Endothelial cell of umbilical vein (primary cell): ENCODE results near the gene E2F4. TPM values are rescaled to one million over a fixed set of nuclear protein-coding genes. Genes with fewer than 3 reads are reported as not detected.

Experiments used
- BruUV-seq: library from RNA; stranded (reverse); fragments of 400-500 nt; replicated peaks from 2 replicates; lab custom pipeline; 2021; lab: Mats Ljungman, UMichigan
- CTCF ChIA-PET: fragments of 300-600, 350-600 bp; sonication (Branson Sonifier 250); formaldehyde crosslinking; loops from one replicate; lab custom pipeline; 2021; ENCODE audit warnings: antibody characterized with exemption, inconsistent platforms; lab: Charles Lee
- POLR2A ChIA-PET: fragments of 300-600, 350-600 bp; sonication (Branson Sonifier 250); formaldehyde crosslinking; loops from one replicate; lab custom pipeline; 2021; ENCODE audit warnings: antibody characterized with exemption, inconsistent platforms; lab: Charles Lee
- DNase-seq: peaks from one replicate; pipeline ENCODE4 v3.0.0-alpha.2; 2011; ENCODE audit warnings: low read depth, low spot score
- FAIRE-seq: peaks from 2 replicates; lab custom pipeline; 2011; peaks lifted over from hg19 to GRCh38; lab: Jason Lieb, UNC
- H2AFZ ChIP-seq: 2 replicates; pipeline ENCODE4 v1.6.0; 2012; ENCODE audit warnings: low read depth, low read length, control low read depth, inconsistent platforms
- H3K27ac ChIP-seq: 2 replicates; pipeline ENCODE4 v1.5.1; 2011; ENCODE audit warnings: low read depth, mild to moderate bottlenecking, control low read depth, low read length, moderate library complexity; ENCODE audit not compliant: insufficient read depth
- H3K27me3 ChIP-seq, 2 experiments: 2 replicates each; pipeline versions ENCODE4 v1.6.0 to v1.6.1; 2011; ENCODE audit warnings: low read length in 2 of 2, mixed read lengths in 1 of 2; ENCODE audit not compliant: control insufficient read depth in 2 of 2, insufficient read depth in 2 of 2
- H3K36me3 ChIP-seq, 2 experiments: 2 replicates in 1 of 2; 3 replicates in 1 of 2; pipeline ENCODE4 v1.5.1; 2011; ENCODE audit warnings: low read length in 2 of 2, mild to moderate bottlenecking in 1 of 2, moderate library complexity in 1 of 2; ENCODE audit not compliant: control insufficient read depth in 2 of 2, insufficient read depth in 2 of 2; ENCODE audit errors: extremely low read depth in 1 of 2
- H3K4me1 ChIP-seq: 3 replicates; pipeline ENCODE4 v1.5.1; 2011; ENCODE audit warnings: mild to moderate bottlenecking, low read length; ENCODE audit not compliant: control insufficient read depth, insufficient read depth; ENCODE audit errors: extremely low read depth
- H3K4me2 ChIP-seq: 2 replicates; pipeline ENCODE4 v1.6.1; 2011; ENCODE audit warnings: low read length, control low read depth, mixed read lengths; ENCODE audit not compliant: insufficient read depth
- H3K4me3 ChIP-seq, 3 experiments: fragments of 200-600 bp in 1 of 3; sonication (generic), shearing (Covaris generic) in 1 of 3; replicated peaks in 1 of 3; 2 replicates each; pipeline ENCODE4 v1.5.1; 2011 to 2016; ENCODE audit warnings: control low read depth in 3 of 3, low read length in 3 of 3, mild to moderate bottlenecking in 2 of 3, inconsistent platforms in 1 of 3, low read depth in 1 of 3, moderate library complexity in 1 of 3; ENCODE audit not compliant: insufficient read depth in 1 of 3
- H3K79me2 ChIP-seq: 2 replicates; pipeline ENCODE4 v1.6.0; 2012; ENCODE audit warnings: low read length, inconsistent platforms; ENCODE audit not compliant: control insufficient read depth, insufficient read depth
- H3K9ac ChIP-seq: replicated peaks from 2 replicates; pipeline ENCODE3; 2011; ENCODE audit warnings: low read length, control low read depth; ENCODE audit not compliant: insufficient read depth; ENCODE audit errors: extremely low read depth
- H3K9me1 ChIP-seq: replicated peaks from 3 replicates; pipeline ENCODE4 v1.6.0; 2011; ENCODE audit warnings: mild to moderate bottlenecking, low read length; ENCODE audit not compliant: control insufficient read depth, insufficient read depth; ENCODE audit errors: extremely low read depth
- H3K9me3 ChIP-seq: replicated peaks from 2 replicates; pipeline ENCODE4 v1.5.1; 2012; ENCODE audit warnings: low read length, inconsistent platforms; ENCODE audit not compliant: control insufficient read depth, insufficient read depth
- H4K20me1 ChIP-seq: replicated peaks from 2 replicates; pipeline ENCODE3; 2011; ENCODE audit warnings: mild to moderate bottlenecking, low read length; ENCODE audit not compliant: control insufficient read depth, insufficient read depth; ENCODE audit errors: extremely low read depth
- EZH2 ChIP-seq: IDR thresholded peaks from 2 replicates; pipeline ENCODE4 v1.6.1; 2012; ENCODE audit warnings: borderline replicate concordance, low read depth, mild to moderate bottlenecking, moderate library complexity, low read length, inconsistent platforms; ENCODE audit not compliant: severe bottlenecking
- FOS ChIP-seq: IDR thresholded peaks from 2 replicates; pipeline ENCODE4 v1.6.1; 2011; ENCODE audit warnings: mild to moderate bottlenecking, low read length, moderate library complexity, borderline replicate concordance; ENCODE audit not compliant: insufficient read depth
- GATA2 ChIP-seq: IDR thresholded peaks from 2 replicates; pipeline ENCODE4 v1.7.0; 2011; ENCODE audit warnings: low read depth, mild to moderate bottlenecking, moderate library complexity, mixed read lengths, low read length; ENCODE audit not compliant: insufficient read length, insufficient read depth
- JUN ChIP-seq: IDR thresholded peaks from 2 replicates; pipeline ENCODE4 v1.6.1; 2011; ENCODE audit warnings: borderline replicate concordance, low read depth; ENCODE audit not compliant: insufficient read length, insufficient read depth
- MAX ChIP-seq: IDR thresholded peaks from 2 replicates; pipeline ENCODE4 v1.6.1; 2011; ENCODE audit not compliant: insufficient read depth, insufficient read length
- MYC ChIP-seq: IDR thresholded peaks from one replicate; pipeline ENCODE4 v1.6.1; 2011; ENCODE audit warnings: mild to moderate bottlenecking, low read depth, low read length
- POLR2A ChIP-seq: IDR thresholded peaks from 2 replicates; pipeline ENCODE4 v1.6.1; 2012; ENCODE audit warnings: low read depth, mild to moderate bottlenecking, control low read depth, low read length
- POLR2AphosphoS5 ChIP-seq: IDR thresholded peaks from 2 replicates; pipeline ENCODE4 v1.6.1; 2012; ENCODE audit warnings: low read depth, mild to moderate bottlenecking, control low read depth, low read length, moderate library complexity; ENCODE audit not compliant: insufficient read depth
- dilution Hi-C: fragments of 300-500 bp; cut with MboI; formaldehyde crosslinking; loops from one replicate; pipeline ENCODE4 v1.15.0; 2019; ENCODE audit warnings: low sequenced_read_pairs; ENCODE audit not compliant: extremely low pct_ligation_motif_present
- intact Hi-C: fragments of 100-400 bp; cut with micrococcal nuclease; formaldehyde crosslinking; loops from one replicate; pipeline ENCODE4 v1.10.0; 2022
- polyA plus RNA-seq, 4 experiments: library from polyadenylated mRNA; depleted of rRNA in 3 of 4; stranded (reverse) in 3 of 4; unstranded in 1 of 4; fragments of >200 nt; gene quantifications; 2 replicates each; pipeline versions ENCODE4 v1.2.1 to v1.2.3, GENCODE V29; 2011 to 2012; ENCODE audit warnings: missing spikeins in 1 of 4
- total RNA-seq: library from RNA; stranded (reverse); gene quantifications from 2 replicates; pipeline ENCODE4 v1.2.3, GENCODE V29; 2021

The E2F4 gene
- total and polyA plus RNA-seq, 2 donors (not counting 3 experiments of a cell fraction or from before 2014, with no cell fraction given), result 112 to 168 TPM

GRCh38 chr16:67174706-67175231 lies 17.2 kb upstream of the E2F4 start:
- POLR2A ChIA-PET, result no interaction called here
- peaks cover 26% of the 10 kb centered on the region for H3K4me1 ChIP-seq
- H3K79me2 ChIP-seq, result no peaks in the 10 kb centered on the region
- CTCF ChIA-PET, result interaction anchor here (0.8 to 3.2 kb wide), 9 partner anchors 11 to 344 kb away, joined by 3 to 25 read pairs (median 12); partner anchors contain the start of genes ELMO3, FBXL8, HSF4 and NAE1
- TF ChIP-seq GATA2, result no peak
- TF ChIP-seq POLR2AphosphoS5, result no peak
- no peak for TF ChIP-seq MYC
- no peak for TF ChIP-seq EZH2
- TF ChIP-seq POLR2A, result no peak
- no peak for TF ChIP-seq JUN
- TF ChIP-seq MAX, result no peak
- TF ChIP-seq FOS, result no peak
- dilution Hi-C loops, result no loop called here
- H4K20me1 ChIP-seq, result no peaks in the 10 kb centered on the region
- no peaks in the 10 kb centered on the region for H3K36me3 ChIP-seq
- H3K9ac ChIP-seq, result peak overlapping the region; percentile 14
- peak overlapping the region in 2 of 3 experiments; percentile 27 to 32 for H3K4me3 ChIP-seq
- no peaks in the 10 kb centered on the region for H3K27me3 ChIP-seq
- FAIRE-seq, result no peak
- TSS peak; percentile 6 for BruUV-seq
- H3K9me3 ChIP-seq, result no peaks in the 10 kb centered on the region
- no peaks in the 10 kb centered on the region for H3K9me1 ChIP-seq
- intact Hi-C loops, result loop anchor here (1.0 kb wide), 1 partner anchor 9 kb away; the partner anchor contains the start of gene MATCAP1
- peak overlapping the region; percentile 40 for H3K4me2 ChIP-seq
- peak overlapping the region; percentile 4 for H3K27ac ChIP-seq
- no peak for DNase-seq
- H2AFZ ChIP-seq, result no peak overlapping the region

- Histone ChIP-seq H4K20me1 (no peaks in the 10 kb centered on the region), H3K36me3 (no peaks in the 10 kb centered on the region), H3K9me1 (no peaks in the 10 kb centered on the region), H3K27ac (no peak overlapping the region), H3K4me1 (peaks cover 23% of the 10 kb centered on the region), H3K9ac (no peak overlapping the region), H3K27me3 (no peaks in the 10 kb centered on the region), H3K9me3 (no peaks in the 10 kb centered on the region), H3K79me2 (no peaks in the 10 kb centered on the region), H3K4me2 (no peak overlapping the region), H2AFZ (no peak overlapping the region), H3K4me3 (no peak overlapping the region)
- POLR2A ChIA-PET, result no interaction called here
- BruUV-seq, result no TSS peak
- CTCF ChIA-PET, result interaction anchor here (1.0 to 1.9 kb wide), 4 partner anchors 9 to 223 kb away, joined by 3 to 9 read pairs (median 4); no protein-coding TSS in a partner anchor
- DNase-seq (no peak), FAIRE-seq (no peak)
- intact Hi-C loops (no loop called here), dilution Hi-C loops (no loop called here)
- TF ChIP-seq MYC (no peak), FOS (no peak)
These were observed 15.3 kb upstream of the E2F4 start for GRCh38 chr16:67176662-67177061.
